OCI-LY1 (cell line): ENCODE data around the gene RBM28.

Source experiments
- H2AFZ ChIP-seq: fragments of 200-600 bp; sonication (generic), shearing (Covaris generic); 2 replicates; pipeline ENCODE4 v1.6.0; 2014; ENCODE audit warnings: antibody characterized with exemption, mild to moderate bottlenecking, low read length
- H3F3A ChIP-seq: fragments of 200-600 bp; sonication (generic), shearing (Covaris generic); 2 replicates; pipeline ENCODE4 v1.6.0; 2014; ENCODE audit warnings: mild to moderate bottlenecking, antibody characterized with exemption, low read length, moderate library complexity; ENCODE audit not compliant: insufficient read depth
- H3K27ac ChIP-seq: fragments of 200-600 bp; sonication (generic); 2 replicates; pipeline ENCODE4 v1.5.1; 2014; ENCODE audit warnings: low read length, mixed run types, mild to moderate bottlenecking, low read depth; ENCODE audit not compliant: poor library complexity, severe bottlenecking
- H3K27me3 ChIP-seq: fragments of 200-600 bp; sonication (generic); 2 replicates; pipeline ENCODE4 v1.6.0; 2014; ENCODE audit warnings: antibody characterized with exemption, mild to moderate bottlenecking, low read length, moderate library complexity; ENCODE audit not compliant: insufficient read depth
- H3K36me3 ChIP-seq: fragments of 200-600 bp; sonication (generic); 2 replicates; pipeline ENCODE4 v1.6.1; 2014; ENCODE audit warnings: mild to moderate bottlenecking, antibody characterized with exemption, low read length, moderate library complexity, mixed read lengths; ENCODE audit not compliant: insufficient read depth
- H3K4me1 ChIP-seq: fragments of 200-600 bp; sonication (generic); 2 replicates; pipeline ENCODE4 v1.5.1; 2014; ENCODE audit warnings: mild to moderate bottlenecking, low read length, moderate library complexity; ENCODE audit not compliant: insufficient read depth, severe bottlenecking
- H3K4me2 ChIP-seq: fragments of 200-600 bp; sonication (generic), shearing (Covaris generic); 2 replicates; pipeline ENCODE4 v1.6.1; 2014; ENCODE audit warnings: low read length
- H3K4me3 ChIP-seq: fragments of 200-600 bp; sonication (generic); 2 replicates; pipeline ENCODE4 v1.5.1; 2014; ENCODE audit warnings: low read length, low read depth, mild to moderate bottlenecking, mixed read lengths; ENCODE audit not compliant: poor library complexity, severe bottlenecking
- H3K79me2 ChIP-seq: fragments of 200-600 bp; shearing (Covaris generic); 2 replicates; pipeline ENCODE4 v1.6.1; 2016; ENCODE audit warnings: mixed run types, low read length, mixed read lengths; ENCODE audit not compliant: insufficient read depth
- H3K9ac ChIP-seq: fragments of 200-600 bp; sonication (generic), shearing (Covaris generic); 2 replicates; pipeline ENCODE4 v1.6.1; 2014; ENCODE audit warnings: mild to moderate bottlenecking, low read length, mixed read lengths
- H3K9me2 ChIP-seq: fragments of 200-600 bp; sonication (generic), shearing (Covaris generic); 2 replicates; pipeline ENCODE4 v1.6.1; 2014; ENCODE audit warnings: low read depth, mild to moderate bottlenecking, low read length, mixed read lengths
- H3K9me3 ChIP-seq: fragments of 200-600 bp; shearing (Covaris generic); 2 replicates; pipeline ENCODE4 v1.6.1; 2014; ENCODE audit warnings: low read length, mixed read lengths
- H4K20me1 ChIP-seq: fragments of 200-600 bp; sonication (generic), shearing (Covaris generic); 2 replicates; pipeline ENCODE4 v1.6.0; 2016; ENCODE audit warnings: mild to moderate bottlenecking, low read length; ENCODE audit not compliant: insufficient read depth
- CTCF ChIP-seq: fragments of 200-600 bp; sonication (generic), shearing (Covaris generic); IDR thresholded peaks from 2 replicates; pipeline ENCODE4 v1.5.1; 2017; ENCODE audit warnings: mild to moderate bottlenecking, antibody characterized with exemption, low read length, moderate library complexity, mixed read lengths
- EZH2 ChIP-seq: fragments of 200-600 bp; sonication (generic), shearing (Covaris generic); IDR thresholded peaks from 2 replicates; pipeline ENCODE4 v1.8.0; 2017; ENCODE audit warnings: borderline replicate concordance, mixed run types, mild to moderate bottlenecking, antibody characterized with exemption, low read length, moderate library complexity, mixed read lengths

The RBM28 gene

GRCh38 chr7:128361411-128362379 is 18.0 kb upstream of the RBM28 start, which contains the start of gene PRRT4:
TSS of gene PRRT4 (minus strand) at chr7:128361690.
- H3K9ac ChIP-seq, result no peak within 1 kb of the TSS; the same call in 1 of the 2 replicates
- H3K4me1 ChIP-seq, result peaks cover 7% of the 10 kb centered on the region

GRCh38 chr7:128360359-128360678 is 16.6 kb upstream of the RBM28 start:
- Histone ChIP-seq H3K9ac (no peak overlapping the region), H3K4me1 (peaks cover 7% of the 10 kb centered on the region), H3K27ac (no peak overlapping the region), H3K36me3 (no peaks in the 10 kb centered on the region), H3K4me3 (no peak overlapping the region), H3K79me2 (no peaks in the 10 kb centered on the region), H2AFZ (no peak overlapping the region), H3F3A (no peaks in the 10 kb centered on the region), H4K20me1 (no peaks in the 10 kb centered on the region), H3K27me3 (peaks cover 14% of the 10 kb centered on the region; the same call in 1 of the 2 replicates), H3K4me2 (no peak overlapping the region), H3K9me3 (no peaks in the 10 kb centered on the region), H3K9me2 (no peaks in the 10 kb centered on the region)
- TF ChIP-seq EZH2, result no peak
- TF ChIP-seq CTCF, result no peak

More at GRCh38 chr7:128361411-128362379, 18.0 kb upstream of the RBM28 start, which contains the start of gene PRRT4:
- H3K79me2 ChIP-seq, result no peaks in the 10 kb centered on the region
- no peaks in the 10 kb centered on the region for H3K9me2 ChIP-seq
- H3K4me3 ChIP-seq, result peak within 1 kb of the TSS; percentile 51
- H2AFZ ChIP-seq, result no peak within 1 kb of the TSS
- no peak within 1 kb of the TSS for H3K27ac ChIP-seq
- H3F3A ChIP-seq, result no peaks in the 10 kb centered on the region
- no peaks in the 10 kb centered on the region for H3K36me3 ChIP-seq
- TF ChIP-seq CTCF (no peak), EZH2 (no peak)
- peaks cover 14% of the 10 kb centered on the region; the same call in 1 of the 2 replicates for H3K27me3 ChIP-seq
- H3K4me2 ChIP-seq, result peak within 1 kb of the TSS; percentile 39
- no peaks in the 10 kb centered on the region for H4K20me1 ChIP-seq
- H3K9me3 ChIP-seq, result no peaks in the 10 kb centered on the region

GRCh38 chr7:128359939-128360338 is 16.2 kb upstream of the RBM28 start:
- no peak overlapping the region for H3K27ac ChIP-seq
- H3K4me2 ChIP-seq, result no peak overlapping the region
- H3K9me2 ChIP-seq, result no peaks in the 10 kb centered on the region
- TF ChIP-seq CTCF, result no peak
- TF ChIP-seq EZH2, result no peak
- peaks cover 14% of the 10 kb centered on the region; the same call in 1 of the 2 replicates for H3K27me3 ChIP-seq
- H3K4me1 ChIP-seq, result peaks cover 7% of the 10 kb centered on the region
- no peaks in the 10 kb centered on the region for H3K36me3 ChIP-seq
- no peak overlapping the region for H3K9ac ChIP-seq
- no peak overlapping the region for H2AFZ ChIP-seq
- no peaks in the 10 kb centered on the region for H4K20me1 ChIP-seq
- no peaks in the 10 kb centered on the region for H3F3A ChIP-seq
- H3K9me3 ChIP-seq, result no peaks in the 10 kb centered on the region
- H3K79me2 ChIP-seq, result no peaks in the 10 kb centered on the region
- H3K4me3 ChIP-seq, result no peak overlapping the region
